Measurements from ENCODE around the gene MATCAP1.

The MATCAP1 gene

DNA sequence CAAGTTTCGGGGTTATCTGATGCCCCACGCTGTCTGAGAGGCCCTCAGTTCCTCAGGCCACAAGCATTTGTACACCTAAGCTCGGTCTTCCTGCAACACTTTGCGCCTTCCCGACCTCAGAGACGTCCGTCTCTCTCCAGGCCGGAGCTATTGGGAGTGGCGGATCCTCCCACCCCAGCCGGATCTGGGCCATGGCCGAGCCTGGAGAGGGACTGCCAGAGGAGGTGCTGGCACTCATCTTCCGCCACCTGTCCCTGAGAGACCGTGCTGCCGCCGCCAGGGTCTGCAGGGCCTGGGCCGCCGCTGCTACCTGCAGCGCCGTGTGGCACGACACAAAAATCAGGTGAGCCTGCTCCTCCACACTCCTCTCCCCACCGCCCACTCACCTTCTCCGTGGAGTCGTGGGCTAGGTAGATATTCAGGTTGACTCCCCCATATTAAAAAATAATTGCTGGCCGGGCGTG is 22.1 kb downstream of the MATCAP1 start:
- no peaks in the 10 kb centered on the region for H3F3A ChIP-seq (ENCODE audit: insufficient read depth, low read length)
- no peak for TF ChIP-seq EZH2 (IDR thresholded peaks at IDR 0.05; ENCODE audit: borderline replicate concordance, low read length)
- TF ChIP-seq, protein P1, sequence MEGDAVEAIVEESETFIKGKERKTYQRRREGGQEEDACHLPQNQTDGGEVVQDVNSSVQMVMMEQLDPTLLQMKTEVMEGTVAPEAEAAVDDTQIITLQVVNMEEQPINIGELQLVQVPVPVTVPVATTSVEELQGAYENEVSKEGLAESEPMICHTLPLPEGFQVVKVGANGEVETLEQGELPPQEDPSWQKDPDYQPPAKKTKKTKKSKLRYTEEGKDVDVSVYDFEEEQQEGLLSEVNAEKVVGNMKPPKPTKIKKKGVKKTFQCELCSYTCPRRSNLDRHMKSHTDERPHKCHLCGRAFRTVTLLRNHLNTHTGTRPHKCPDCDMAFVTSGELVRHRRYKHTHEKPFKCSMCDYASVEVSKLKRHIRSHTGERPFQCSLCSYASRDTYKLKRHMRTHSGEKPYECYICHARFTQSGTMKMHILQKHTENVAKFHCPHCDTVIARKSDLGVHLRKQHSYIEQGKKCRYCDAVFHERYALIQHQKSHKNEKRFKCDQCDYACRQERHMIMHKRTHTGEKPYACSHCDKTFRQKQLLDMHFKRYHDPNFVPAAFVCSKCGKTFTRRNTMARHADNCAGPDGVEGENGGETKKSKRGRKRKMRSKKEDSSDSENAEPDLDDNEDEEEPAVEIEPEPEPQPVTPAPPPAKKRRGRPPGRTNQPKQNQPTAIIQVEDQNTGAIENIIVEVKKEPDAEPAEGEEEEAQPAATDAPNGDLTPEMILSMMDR (IDR thresholded peaks at IDR 0.05; ENCODE audit: low read length): no peak
- H3K27me3 ChIP-seq (ENCODE audit: insufficient read depth, low read length): no peaks in the 10 kb centered on the region; the same call in 1 of the 2 replicates
- H3K27ac ChIP-seq (ENCODE audit: low read depth, low read length, poor library complexity, severe bottlenecking): no peak overlapping the region
- H3K9ac ChIP-seq (ENCODE audit: low read length): no peak overlapping the region
- no peak overlapping the region for H3K4me3 ChIP-seq (ENCODE audit: low read depth, low read length, poor library complexity, severe bottlenecking)
- no peaks in the 10 kb centered on the region for H3K9me2 ChIP-seq (ENCODE audit: low read depth, low read length)
- H3K4me1 ChIP-seq (ENCODE audit: insufficient read depth, low read length, severe bottlenecking): peaks cover 30% of the 10 kb centered on the region
- H3K9me3 ChIP-seq (ENCODE audit: low read length): no peaks in the 10 kb centered on the region
- H4K20me1 ChIP-seq (ENCODE audit: insufficient read depth, low read length): no peaks in the 10 kb centered on the region
- H3K36me3 ChIP-seq (ENCODE audit: insufficient read depth, low read length): no peaks in the 10 kb centered on the region
- no peak overlapping the region for H2AFZ ChIP-seq (ENCODE audit: low read length)
- H3K79me2 ChIP-seq (ENCODE audit: insufficient read depth, low read length): no peaks in the 10 kb centered on the region
- no peak overlapping the region; the same call in 1 of the 2 replicates for H3K4me2 ChIP-seq (ENCODE audit: low read length)

DNA sequence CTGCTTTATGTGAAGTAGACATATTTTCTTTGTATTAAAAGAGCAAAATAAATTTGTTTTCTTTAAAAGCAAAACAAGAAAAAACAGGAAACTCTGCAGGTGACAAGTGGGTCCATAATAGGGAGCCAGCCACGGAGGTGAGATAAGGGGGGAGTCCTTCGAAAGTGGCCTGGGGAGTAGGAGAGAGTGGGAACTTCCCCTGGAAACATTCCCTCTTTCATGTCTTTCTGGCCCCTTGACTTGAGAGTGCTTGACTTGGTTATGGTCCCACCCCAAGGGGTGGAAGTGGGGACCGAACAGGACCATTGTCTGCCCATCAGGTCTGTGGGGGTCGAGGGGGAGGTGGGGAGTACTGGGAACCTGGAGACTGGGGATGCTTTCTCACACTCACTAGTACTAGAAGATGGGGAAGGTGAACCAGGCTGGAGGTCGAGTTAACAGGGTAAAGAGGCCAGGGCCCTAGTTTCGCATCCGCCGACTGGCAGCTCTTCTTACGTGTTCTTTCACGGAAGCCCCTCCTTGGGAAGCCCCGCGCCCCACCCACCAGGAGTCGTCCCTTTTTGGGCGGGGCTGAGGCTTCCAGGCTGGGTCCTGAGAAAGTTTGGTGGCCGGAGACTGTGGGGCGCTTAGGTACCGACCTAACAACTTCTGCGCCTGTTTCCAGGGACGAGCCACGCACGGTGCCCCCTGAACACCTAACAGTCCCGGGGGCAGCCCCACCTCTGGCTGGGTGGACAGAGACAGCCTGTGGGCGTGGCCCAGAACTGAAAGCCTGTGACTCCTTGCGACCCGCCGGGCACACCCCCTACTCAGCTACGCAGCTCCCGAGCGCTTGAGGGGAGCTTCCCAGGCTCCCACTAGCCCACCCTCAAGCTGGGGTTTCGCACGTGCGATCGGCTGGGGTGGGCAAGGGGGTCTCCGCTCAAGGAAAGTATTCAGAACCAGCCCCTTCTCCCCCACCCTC is 24.8 kb downstream of the MATCAP1 start:
- Histone ChIP-seq H3K27me3 (ENCODE audit: insufficient read depth, low read length) (no peaks in the 10 kb centered on the region; the same call in 1 of the 2 replicates), H4K20me1 (ENCODE audit: insufficient read depth, low read length) (no peaks in the 10 kb centered on the region), H3K9ac (ENCODE audit: low read length) (peak overlapping the region; percentile 67), H3K4me2 (ENCODE audit: low read length) (peak overlapping the region; percentile 53), H3K4me1 (ENCODE audit: insufficient read depth, low read length, severe bottlenecking) (peaks cover 30% of the 10 kb centered on the region), H3K27ac (ENCODE audit: low read depth, low read length, poor library complexity, severe bottlenecking) (no peak overlapping the region), H3K9me2 (ENCODE audit: low read depth, low read length) (no peaks in the 10 kb centered on the region), H3K79me2 (ENCODE audit: insufficient read depth, low read length) (no peaks in the 10 kb centered on the region), H2AFZ (ENCODE audit: low read length) (no peak overlapping the region), H3K9me3 (ENCODE audit: low read length) (no peaks in the 10 kb centered on the region), H3K36me3 (ENCODE audit: insufficient read depth, low read length) (no peaks in the 10 kb centered on the region), H3K4me3 (ENCODE audit: low read depth, low read length, poor library complexity, severe bottlenecking) (peak overlapping the region; percentile 76), H3F3A (ENCODE audit: insufficient read depth, low read length) (no peaks in the 10 kb centered on the region)
- TF ChIP-seq, protein P1 (IDR thresholded peaks at IDR 0.05; ENCODE audit: low read length): no peak
- no peak for TF ChIP-seq EZH2 (IDR thresholded peaks at IDR 0.05; ENCODE audit: borderline replicate concordance, low read length)

GRCh38 chr16:67157892-67158635 is 25.7 kb downstream of the MATCAP1 start:
- no peaks in the 10 kb centered on the region for H3K79me2 ChIP-seq (ENCODE audit: insufficient read depth, low read length)
- no peaks in the 10 kb centered on the region; the same call in 1 of the 2 replicates for H3K27me3 ChIP-seq (ENCODE audit: insufficient read depth, low read length)
- no peak overlapping the region for H3K4me3 ChIP-seq (ENCODE audit: low read depth, low read length, poor library complexity, severe bottlenecking)
- no peaks in the 10 kb centered on the region for H4K20me1 ChIP-seq (ENCODE audit: insufficient read depth, low read length)
- no peaks in the 10 kb centered on the region for H3K36me3 ChIP-seq (ENCODE audit: insufficient read depth, low read length)
- TF ChIP-seq EZH2 (IDR thresholded peaks at IDR 0.05; ENCODE audit: borderline replicate concordance, low read length): no peak
- TF ChIP-seq, protein P1 (IDR thresholded peaks at IDR 0.05; ENCODE audit: low read length): no peak
- H3K9ac ChIP-seq (ENCODE audit: low read length): no peak overlapping the region
- H2AFZ ChIP-seq (ENCODE audit: low read length): no peak overlapping the region
- H3K9me3 ChIP-seq (ENCODE audit: low read length): no peaks in the 10 kb centered on the region
- H3F3A ChIP-seq (ENCODE audit: insufficient read depth, low read length): no peaks in the 10 kb centered on the region
- H3K27ac ChIP-seq (ENCODE audit: low read depth, low read length, poor library complexity, severe bottlenecking): no peak overlapping the region
- H3K4me2 ChIP-seq (ENCODE audit: low read length): no peak overlapping the region
- peaks cover 22% of the 10 kb centered on the region for H3K4me1 ChIP-seq (ENCODE audit: insufficient read depth, low read length, severe bottlenecking)
- H3K9me2 ChIP-seq (ENCODE audit: low read depth, low read length): no peaks in the 10 kb centered on the region

Data from OCI-LY1 (cell line).